Measurements from ENCODE around the gene MGMT. TPM values are rescaled to one million over a fixed set of nuclear protein-coding genes. Genes with fewer than 3 reads are reported as not detected.

Gene MGMT
- total and polyA plus RNA-seq, 9 of the 15 experiments (the other 6 are each of a cell fraction or from before 2014, with no cell fraction given), result 0.03 to 0.29 (median 0.11) TPM; not detected in 4

GRCh38 chr10:129536336-129536735, 69.3 kb downstream of the MGMT start (continued):
- TF ChIP-seq NR2C1 (IDR thresholded peaks at IDR 0.05) (no peak), NR2C1 (tag; IDR thresholded peaks at IDR 0.05) (no peak), THRA (IDR thresholded peaks at IDR 0.05) (no peak), ZKSCAN3 (CRISPR knock-in tag; IDR thresholded peaks at IDR 0.05) (no peak), NFE2L1 (tag; IDR thresholded peaks at IDR 0.05; ENCODE audit: borderline replicate concordance, low read depth) (no peak), ZNF408 (CRISPR knock-in tag; IDR thresholded peaks at IDR 0.05; ENCODE audit: low read depth) (no peak), CTCFL (IDR thresholded peaks at IDR 0.05; ENCODE audit: borderline replicate concordance, insufficient read depth, low read depth, low read length, poor library complexity, severe bottlenecking) (no peak), ELF1 (tag; IDR thresholded peaks at IDR 0.05) (no peak), FOXJ2 (tag; IDR thresholded peaks at IDR 0.05) (no peak)

Data from K562 (cell line).